PC-3 (cell line): Measurements from ENCODE around the gene DHFR.

ENCODE experiments used
- CTCF ChIP-seq: fragments of 300-600 bp; sonication (generic); conservative IDR thresholded peaks from 2 replicates; pipeline ENCODE4 v1.5.1; 2017; ENCODE audit warnings: antibody characterized with exemption, low read depth, mild to moderate bottlenecking, low read length
- EZH2 ChIP-seq: fragments of 300-600 bp; sonication (generic); IDR thresholded peaks from one replicate; pipeline ENCODE4 v1.6.1; 2017; ENCODE audit warnings: antibody characterized with exemption, mild to moderate bottlenecking, low read length; ENCODE audit not compliant: unreplicated experiment

DNA sequence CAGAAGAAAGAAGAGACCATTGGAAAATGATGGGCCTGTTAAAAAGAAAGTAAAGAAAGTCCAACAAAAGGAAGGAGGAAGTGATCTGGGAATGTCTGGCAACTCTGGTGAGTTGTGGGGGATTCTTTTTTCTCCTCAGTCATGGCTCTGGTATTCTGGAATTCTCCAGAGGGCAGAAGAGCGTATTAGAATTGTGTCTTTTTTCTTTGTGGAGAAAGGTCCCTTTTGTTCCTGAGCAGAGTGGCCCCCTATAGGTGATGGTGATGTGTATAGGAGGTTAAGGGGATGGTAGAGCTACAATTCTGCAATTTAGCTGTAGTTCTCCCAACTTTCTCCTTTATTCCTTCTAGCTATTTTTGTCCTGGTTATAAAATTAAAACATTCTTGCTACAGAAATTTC lies 1.6 kb upstream of the DHFR start:
- peak; percentile 26; the same call in 1 of the 2 replicates for TF ChIP-seq CTCF
- TF ChIP-seq EZH2, result no peak
